ENCODE results near the gene TDRD12.
A peak's percentile ranks its signal among the peaks of the same experiment; 100 is the strongest.

Gene TDRD12, protein sequence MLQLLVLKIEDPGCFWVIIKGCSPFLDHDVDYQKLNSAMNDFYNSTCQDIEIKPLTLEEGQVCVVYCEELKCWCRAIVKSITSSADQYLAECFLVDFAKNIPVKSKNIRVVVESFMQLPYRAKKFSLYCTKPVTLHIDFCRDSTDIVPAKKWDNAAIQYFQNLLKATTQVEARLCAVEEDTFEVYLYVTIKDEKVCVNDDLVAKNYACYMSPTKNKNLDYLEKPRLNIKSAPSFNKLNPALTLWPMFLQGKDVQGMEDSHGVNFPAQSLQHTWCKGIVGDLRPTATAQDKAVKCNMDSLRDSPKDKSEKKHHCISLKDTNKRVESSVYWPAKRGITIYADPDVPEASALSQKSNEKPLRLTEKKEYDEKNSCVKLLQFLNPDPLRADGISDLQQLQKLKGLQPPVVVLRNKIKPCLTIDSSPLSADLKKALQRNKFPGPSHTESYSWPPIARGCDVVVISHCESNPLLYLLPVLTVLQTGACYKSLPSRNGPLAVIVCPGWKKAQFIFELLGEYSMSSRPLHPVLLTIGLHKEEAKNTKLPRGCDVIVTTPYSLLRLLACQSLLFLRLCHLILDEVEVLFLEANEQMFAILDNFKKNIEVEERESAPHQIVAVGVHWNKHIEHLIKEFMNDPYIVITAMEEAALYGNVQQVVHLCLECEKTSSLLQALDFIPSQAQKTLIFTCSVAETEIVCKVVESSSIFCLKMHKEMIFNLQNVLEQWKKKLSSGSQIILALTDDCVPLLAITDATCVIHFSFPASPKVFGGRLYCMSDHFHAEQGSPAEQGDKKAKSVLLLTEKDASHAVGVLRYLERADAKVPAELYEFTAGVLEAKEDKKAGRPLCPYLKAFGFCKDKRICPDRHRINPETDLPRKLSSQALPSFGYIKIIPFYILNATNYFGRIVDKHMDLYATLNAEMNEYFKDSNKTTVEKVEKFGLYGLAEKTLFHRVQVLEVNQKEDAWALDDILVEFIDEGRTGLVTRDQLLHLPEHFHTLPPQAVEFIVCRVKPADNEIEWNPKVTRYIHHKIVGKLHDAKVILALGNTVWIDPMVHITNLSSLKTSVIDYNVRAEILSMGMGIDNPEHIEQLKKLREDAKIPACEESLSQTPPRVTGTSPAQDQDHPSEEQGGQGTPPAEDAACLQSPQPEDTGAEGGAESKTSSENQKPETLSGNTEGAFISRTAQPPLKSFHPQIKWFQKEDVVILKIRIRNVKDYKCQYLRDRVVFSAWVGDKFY (N-terminal part only)

DNA sequence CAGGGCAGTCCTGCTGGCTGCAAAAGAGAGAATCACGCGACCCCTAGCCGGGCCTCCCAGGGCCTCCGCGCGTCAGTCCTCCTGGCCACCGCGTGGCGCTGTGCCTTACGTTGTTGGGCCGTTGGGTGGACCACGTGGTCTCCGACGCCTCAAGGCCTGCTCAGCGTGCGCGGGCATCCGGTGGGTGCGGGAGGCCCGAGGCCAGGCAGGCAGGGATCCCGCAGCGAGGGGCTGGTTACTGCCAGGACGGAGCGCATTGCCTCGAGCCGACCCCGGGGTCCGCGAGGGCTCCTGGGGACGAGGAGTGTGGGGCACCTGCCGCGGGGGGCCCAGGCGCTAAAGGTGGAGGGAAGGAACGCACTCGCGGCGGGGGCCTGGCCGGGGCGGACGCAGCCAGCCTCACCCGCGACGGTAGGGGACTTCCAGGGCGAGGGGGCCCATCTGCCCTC lies at the start of gene TDRD12:
Gene TDRD12 (plus strand): TSS at position 157 of the 449 bp plus-strand sequence. CDS start 306 bp downstream, outside the sequence.
- DNase-seq (ENCODE audit: insufficient read length, low spot score) (no peak), FAIRE-seq (no peak)
- TF ChIP-seq POLR2A (IDR thresholded peaks at IDR 0.05; ENCODE audit: low read depth, low read length), result no peak

DNA sequence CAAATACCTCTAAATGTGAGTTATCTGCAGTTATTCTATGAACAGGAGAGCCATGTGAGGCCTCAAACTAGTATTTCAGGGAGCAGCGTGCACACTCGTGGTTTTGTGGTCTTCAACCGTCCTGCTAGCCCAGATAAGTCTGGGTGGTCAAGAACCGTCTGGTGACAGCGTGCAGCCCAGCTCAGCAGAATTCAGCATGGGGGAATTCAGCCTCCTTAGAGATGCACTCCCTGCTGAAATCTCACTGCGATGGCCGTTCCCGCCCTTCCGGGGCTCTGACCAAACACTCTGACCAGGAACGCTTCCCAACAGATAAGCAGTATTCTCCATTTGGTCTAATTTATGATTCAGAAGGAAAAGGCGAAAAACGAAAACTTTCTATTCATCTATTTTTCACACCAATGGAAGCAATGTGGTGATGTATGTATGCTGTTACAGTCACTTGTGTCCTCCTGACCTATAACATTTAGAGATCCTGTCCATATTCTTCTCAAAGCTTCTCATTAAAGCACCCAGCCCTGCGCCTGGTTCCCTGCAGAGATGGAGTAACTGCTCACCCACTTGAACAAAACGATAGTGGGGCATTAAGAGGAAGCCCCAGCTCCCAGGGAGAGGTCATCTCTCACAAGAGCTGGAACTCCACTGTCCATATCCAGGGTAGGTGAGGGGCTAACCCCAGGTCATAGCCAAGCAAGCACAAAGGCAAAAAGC lies 47.5 kb upstream of the TDRD12 start:
- no peak for DNase-seq (ENCODE audit: insufficient read length, low spot score)
- no peak for TF ChIP-seq POLR2A (IDR thresholded peaks at IDR 0.05; ENCODE audit: low read depth, low read length)
- no peak for FAIRE-seq

DNA sequence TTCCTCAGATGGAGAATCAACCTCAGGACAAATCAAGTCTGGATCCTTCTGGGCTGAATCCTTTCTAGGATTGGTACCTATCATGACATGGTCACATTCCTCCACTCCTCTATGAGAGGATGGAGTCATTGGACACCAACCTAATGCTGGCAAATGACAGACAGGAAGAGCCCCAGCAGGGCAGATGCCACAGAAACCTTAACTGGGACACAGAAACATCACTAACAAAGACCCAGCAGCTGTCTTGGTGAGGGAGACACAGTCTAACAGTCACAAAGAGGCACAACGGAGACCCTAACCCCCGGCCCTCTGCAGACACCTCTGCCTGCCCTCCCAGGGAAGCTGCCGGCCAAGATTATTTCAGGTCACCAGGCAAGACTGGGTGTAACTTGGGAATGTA lies 46.7 kb upstream of the TDRD12 start:
- DNase-seq (ENCODE audit: insufficient read length, low spot score) (no peak), FAIRE-seq (no peak)
- no peak for TF ChIP-seq POLR2A (IDR thresholded peaks at IDR 0.05; ENCODE audit: low read depth, low read length)

DNA sequence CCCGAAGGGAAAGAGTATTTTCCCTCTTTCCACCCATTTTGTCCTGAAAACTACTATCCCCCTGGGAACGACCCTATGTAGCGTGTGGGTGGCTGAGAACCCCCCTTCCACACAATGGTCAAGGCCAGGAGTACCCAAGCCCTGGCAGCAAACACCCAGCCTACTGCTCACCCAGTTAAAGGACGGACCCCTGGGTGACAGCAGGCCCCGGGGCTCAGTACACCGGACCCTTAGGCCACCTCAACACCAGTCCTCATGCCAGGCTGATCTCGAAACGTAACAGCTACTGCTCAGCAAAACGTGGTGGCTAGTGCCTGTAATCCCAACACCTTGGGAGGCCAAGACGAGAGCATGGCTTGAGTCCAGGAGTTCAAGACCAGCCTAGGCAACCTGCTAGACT lies 46.0 kb upstream of the TDRD12 start:
- no peak for FAIRE-seq
- TF ChIP-seq POLR2A (IDR thresholded peaks at IDR 0.05; ENCODE audit: low read depth, low read length), result no peak
- no peak for DNase-seq (ENCODE audit: insufficient read length, low spot score)

DNA sequence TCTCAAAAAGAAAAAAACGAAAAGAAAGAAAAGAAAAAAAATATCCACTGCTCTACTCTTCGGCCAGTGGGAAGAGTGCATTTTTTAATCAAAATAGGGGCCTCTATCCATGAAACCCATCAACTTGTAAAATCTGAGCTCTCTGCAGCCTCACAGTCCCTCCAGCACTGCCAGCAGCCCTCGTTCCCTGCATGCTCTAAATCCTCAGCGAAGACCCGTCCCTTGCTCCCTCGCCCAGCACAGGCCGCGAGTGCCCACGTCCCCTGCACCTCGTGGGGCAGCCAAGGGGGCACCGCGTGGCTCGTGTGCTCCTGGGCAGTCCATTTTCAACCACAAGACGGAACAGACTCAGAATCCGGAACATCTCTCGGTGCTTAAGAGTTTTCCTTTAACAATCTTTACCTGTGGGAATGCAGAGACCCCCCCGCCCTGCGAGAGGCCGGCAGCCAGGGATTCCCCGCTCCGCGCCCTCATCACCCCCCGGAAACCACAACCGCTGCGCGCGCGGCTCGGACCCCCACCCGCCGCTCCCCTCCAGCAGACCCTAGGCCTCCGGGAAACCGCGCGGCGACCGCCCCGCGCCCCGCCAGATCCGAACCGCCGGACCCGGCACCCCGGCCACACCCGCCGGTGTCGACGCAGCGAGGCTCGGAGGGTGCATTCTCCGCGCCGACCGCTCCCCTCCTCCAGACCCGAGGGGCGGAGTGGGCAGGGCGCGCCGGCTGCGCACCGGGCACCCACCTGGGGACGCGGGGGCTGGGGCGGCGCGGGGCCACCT lies 45.2 kb upstream of the TDRD12 start:
- DNase-seq (ENCODE audit: insufficient read length, low spot score) (no peak), FAIRE-seq (no peak)
- no peak for TF ChIP-seq POLR2A (IDR thresholded peaks at IDR 0.05; ENCODE audit: low read depth, low read length)

DNA sequence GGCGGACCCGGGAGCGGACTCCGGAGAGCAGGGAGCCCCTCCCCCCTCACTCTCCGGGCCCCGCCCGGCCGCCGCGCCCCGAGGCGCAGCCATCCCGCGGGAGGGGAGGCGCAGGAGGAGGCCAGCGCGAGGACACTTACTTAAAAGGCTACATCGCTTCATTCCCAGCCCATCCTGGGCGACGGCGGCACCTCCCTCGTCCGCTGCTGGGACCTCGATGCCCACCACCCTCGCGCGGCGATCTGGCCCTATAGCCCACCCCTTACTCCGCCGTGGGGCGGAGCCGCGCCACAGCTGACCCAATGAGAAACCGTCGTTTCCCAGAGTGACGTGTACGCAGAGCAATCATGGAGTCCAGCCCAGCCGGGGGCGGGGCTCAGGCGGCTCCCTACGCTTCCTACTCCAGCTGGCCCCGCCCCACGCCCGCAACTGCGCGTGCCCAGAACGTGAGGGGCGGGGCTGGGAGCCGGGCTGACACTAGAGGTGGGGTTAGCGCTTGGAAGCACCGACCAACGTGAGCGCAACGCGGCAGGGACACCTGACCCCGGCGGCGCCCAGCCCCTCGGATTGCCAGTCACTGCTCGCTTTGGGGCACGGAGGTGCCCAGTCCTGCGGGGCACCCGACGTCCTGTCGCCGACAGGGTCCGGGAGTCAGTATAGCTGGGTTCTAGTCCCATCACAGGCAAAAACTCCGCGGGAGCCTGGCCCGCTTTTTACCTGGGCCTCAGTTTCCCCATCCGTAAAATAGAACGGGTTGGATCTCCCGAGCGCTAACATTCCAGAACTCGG lies 44.4 kb upstream of the TDRD12 start, which contains the start of gene ANKRD27:
Gene ANKRD27 (minus strand): TSS at position 250 of the 789 bp plus-strand sequence. CDS start 16,165 bp downstream, outside the sequence.
- DNase-seq (ENCODE audit: insufficient read length, low spot score), result peak; percentile 99
- FAIRE-seq, result peak; percentile 57
- TF ChIP-seq POLR2A (IDR thresholded peaks at IDR 0.05; ENCODE audit: low read depth, low read length), result peak; percentile 79

DNA sequence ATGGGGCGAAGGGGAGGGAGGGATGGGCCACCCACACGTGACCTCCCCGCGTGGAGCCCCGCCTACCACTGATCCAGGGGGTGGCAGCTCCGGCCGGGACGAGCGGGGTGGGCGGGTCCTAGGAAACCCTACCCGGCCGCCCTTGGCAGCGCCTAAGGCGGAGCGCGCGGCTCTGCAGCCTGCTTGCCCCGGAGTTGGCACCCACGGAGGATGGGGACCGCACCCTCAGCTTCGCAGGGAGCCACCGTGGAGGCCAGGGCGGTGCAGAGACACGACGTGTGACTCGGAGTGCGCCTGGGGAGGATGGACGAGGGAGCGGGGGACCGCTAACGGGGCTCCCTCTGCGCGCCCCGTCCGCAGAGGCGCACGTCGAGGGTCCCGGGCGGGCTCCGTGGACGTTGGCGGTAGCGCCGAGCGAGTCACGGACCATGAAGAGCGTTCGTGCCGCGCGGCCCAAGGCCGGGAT lies 43.8 kb upstream of the TDRD12 start, which contains the start of gene RGS9BP:
Gene RGS9BP (plus strand): TSS at position 129 of the 466 bp plus-strand sequence. CDS start 416 bp downstream, outside the sequence.
- FAIRE-seq, result no peak
- TF ChIP-seq POLR2A (IDR thresholded peaks at IDR 0.05; ENCODE audit: low read depth, low read length), result peak; percentile 20; the same call in 1 of the 2 replicates
- peak; percentile 97 for DNase-seq (ENCODE audit: insufficient read length, low spot score)

DNA sequence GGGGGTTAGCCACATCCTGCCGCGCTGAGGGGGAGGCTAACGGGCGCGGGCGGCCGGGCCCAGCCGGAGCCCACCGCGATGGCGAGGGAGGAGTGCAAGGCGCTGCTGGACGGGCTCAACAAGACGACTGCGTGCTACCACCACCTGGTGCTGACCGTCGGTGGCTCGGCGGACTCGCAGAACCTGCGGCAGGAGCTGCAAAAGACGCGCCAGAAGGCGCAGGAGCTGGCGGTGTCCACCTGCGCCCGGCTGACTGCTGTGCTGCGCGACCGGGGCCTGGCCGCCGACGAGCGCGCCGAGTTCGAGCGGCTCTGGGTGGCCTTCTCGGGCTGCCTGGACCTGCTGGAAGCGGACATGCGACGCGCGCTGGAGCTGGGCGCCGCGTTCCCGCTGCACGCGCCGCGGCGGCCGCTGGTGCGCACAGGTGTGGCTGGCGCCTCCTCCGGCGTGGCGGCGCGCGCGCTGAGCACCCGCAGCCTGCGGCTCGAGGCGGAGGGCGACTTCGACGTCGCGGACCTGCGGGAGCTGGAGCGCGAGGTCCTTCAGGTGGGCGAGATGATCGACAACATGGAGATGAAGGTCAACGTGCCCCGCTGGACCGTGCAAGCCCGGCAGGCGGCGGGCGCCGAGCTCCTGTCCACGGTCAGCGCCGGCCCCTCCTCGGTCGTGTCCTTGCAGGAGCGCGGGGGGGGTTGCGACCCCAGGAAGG lies 43.2 kb upstream of the TDRD12 start:
- TF ChIP-seq POLR2A (IDR thresholded peaks at IDR 0.05; ENCODE audit: low read depth, low read length), result no peak
- no peak for DNase-seq (ENCODE audit: insufficient read length, low spot score)
- no peak for FAIRE-seq

DNA sequence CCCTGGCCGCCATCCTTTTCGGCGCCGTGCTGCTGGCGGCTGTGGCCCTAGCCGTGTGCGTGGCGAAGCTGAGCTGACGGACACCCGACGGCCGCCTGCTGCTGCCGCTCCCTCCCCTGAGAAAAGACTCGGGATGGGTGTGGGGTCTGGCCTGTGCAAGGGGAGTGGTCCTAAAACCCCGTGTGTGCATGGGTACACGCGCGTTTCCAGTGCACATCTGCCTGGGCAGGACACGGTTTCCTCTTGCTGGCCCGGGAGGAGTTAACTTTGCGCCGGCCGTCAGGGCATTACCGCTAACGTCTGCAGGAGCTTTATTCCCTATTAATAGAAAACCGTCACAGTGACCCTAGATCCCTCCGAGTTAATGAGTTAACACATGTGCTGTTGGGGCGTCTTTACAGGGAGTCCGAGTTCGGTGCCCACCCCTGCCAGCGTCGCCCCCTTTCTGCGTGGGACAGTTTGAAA lies 42.6 kb upstream of the TDRD12 start:
- TF ChIP-seq POLR2A (IDR thresholded peaks at IDR 0.05; ENCODE audit: low read depth, low read length), result no peak
- FAIRE-seq (no peak), DNase-seq (ENCODE audit: insufficient read length, low spot score) (no peak)

DNA sequence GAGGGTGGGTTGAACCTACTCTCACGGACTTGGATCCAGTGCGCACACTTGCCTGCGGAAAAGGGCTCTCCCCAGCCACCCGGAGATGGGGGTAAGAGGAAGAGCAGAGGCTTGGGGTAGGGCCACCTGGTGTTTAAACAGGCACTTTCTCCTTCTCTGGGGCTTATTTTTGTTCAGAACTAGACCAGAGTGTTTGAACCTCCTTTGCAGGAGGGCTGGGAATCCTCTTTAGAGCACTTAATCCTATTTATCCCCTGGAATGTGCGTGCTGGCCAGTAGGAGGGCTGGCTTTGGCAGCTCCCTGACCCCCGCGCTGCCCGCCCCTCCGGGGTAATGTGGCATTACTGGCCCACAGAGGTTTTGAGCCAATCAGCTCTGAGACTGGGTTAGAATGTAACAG lies 41.9 kb upstream of the TDRD12 start:
- FAIRE-seq (no peak), DNase-seq (ENCODE audit: insufficient read length, low spot score) (no peak)
- TF ChIP-seq POLR2A (IDR thresholded peaks at IDR 0.05; ENCODE audit: low read depth, low read length), result no peak

DNA sequence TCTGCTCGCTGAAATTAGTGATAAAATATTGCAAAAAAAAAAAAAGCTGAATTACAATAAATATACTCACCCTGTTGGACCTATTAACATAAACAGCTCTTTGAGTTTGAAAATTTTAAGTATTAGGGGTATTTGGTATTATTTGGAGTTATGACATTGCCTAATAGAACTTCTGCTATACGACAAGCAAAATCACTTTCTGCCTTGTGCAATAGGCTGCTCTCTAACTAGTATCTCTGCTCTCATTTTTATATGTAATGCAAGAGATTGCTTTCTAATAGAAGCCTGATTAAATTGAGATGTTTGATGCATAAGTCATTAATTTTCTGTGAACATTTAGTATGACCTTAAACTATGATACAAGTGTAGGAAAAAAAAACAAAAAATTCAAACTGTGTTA lies 38.6 kb upstream of the TDRD12 start:
- DNase-seq (ENCODE audit: insufficient read length, low spot score) (no peak), FAIRE-seq (no peak)
- TF ChIP-seq POLR2A (IDR thresholded peaks at IDR 0.05; ENCODE audit: low read depth, low read length), result no peak

All from H54 (cell line).